Large intestine (tissue), 3 donors: Measurements from ENCODE around the gene COL17A1. TPM values are rescaled to one million over a fixed set of nuclear protein-coding genes. Genes with fewer than 3 reads are reported as not detected.
A peak's percentile ranks its signal among the peaks of the same experiment; 100 is the strongest.

Experiments used
- DNase-seq, 2 donors: peaks; one replicate each; pipeline versions ENCODE4 v3.0.0 to v3.0.0-alpha.2; 2013
- H3K27ac ChIP-seq: one replicate; pipeline ENCODE4 v1.5.1; 2013; ENCODE audit warnings: low read length
- H3K27me3 ChIP-seq: 2 replicates; pipeline ENCODE4 v1.6.1; 2013; ENCODE audit warnings: low read length; ENCODE audit not compliant: control insufficient read depth, insufficient read depth
- H3K36me3 ChIP-seq: 2 replicates; pipeline ENCODE4 v1.6.1; 2013; ENCODE audit warnings: low read length; ENCODE audit not compliant: control insufficient read depth, insufficient read depth
- H3K4me1 ChIP-seq: one replicate; pipeline ENCODE4 v1.6.1; 2013; ENCODE audit warnings: low read length; ENCODE audit not compliant: control insufficient read depth, insufficient read depth
- H3K4me3 ChIP-seq: one replicate; pipeline ENCODE4 v1.5.1; 2013; ENCODE audit warnings: low read length
- H3K9me3 ChIP-seq: one replicate; pipeline ENCODE4 v1.6.1; 2013; ENCODE audit warnings: mild to moderate bottlenecking, low read depth, low read length, moderate library complexity; ENCODE audit not compliant: control insufficient read depth
- WGBS: methylation state at CpG from one replicate; pipeline ENCODE4 v1.1.5; 2013; ENCODE audit warnings: low lambda C conversion rate; ENCODE audit not compliant: insufficient coverage; 5-methylcytosine and 5-hydroxymethylcytosine counted together
- polyA plus RNA-seq: library from polyadenylated mRNA; unstranded; fragments of 120-200 nt; gene quantifications from one replicate; pipeline ENCODE4 v1.2.1, GENCODE V29; 2013

The COL17A1 gene
- polyA plus RNA-seq, 1 donor = 8.8 TPM

DNA sequence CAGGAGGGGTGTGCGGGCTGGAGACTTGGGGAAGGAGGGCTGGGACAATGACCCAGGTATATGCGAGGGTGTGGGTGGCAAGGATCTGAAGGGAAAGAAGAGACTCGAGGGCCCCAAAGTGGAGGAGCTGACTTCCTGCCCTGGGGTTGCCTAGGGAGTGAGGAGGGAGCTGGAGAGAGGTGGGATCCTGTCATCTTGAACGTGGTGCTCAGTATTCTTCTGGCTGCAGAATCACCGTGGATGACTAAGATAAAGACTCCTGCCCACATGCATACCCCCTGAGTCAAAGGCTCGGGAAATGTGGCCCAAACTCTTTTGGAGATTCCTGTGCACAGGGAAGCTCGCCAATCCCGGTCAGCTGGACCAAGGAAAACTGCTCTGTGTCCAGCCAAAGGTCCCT, 31.2 kb downstream of the COL17A1 start:
- H3K4me1 ChIP-seq = peaks cover 50% of the 10 kb centered on the region
- no CpG with 5 or more reads among the region's 8 CpGs for WGBS
- H3K36me3 ChIP-seq = no peaks in the 10 kb centered on the region
- DNase-seq = no peak
- no peaks in the 10 kb centered on the region for H3K27me3 ChIP-seq
- no peak overlapping the region for H3K4me3 ChIP-seq
- peaks cover 6% of the 10 kb centered on the region for H3K9me3 ChIP-seq
- H3K27ac ChIP-seq = no peak overlapping the region

DNA sequence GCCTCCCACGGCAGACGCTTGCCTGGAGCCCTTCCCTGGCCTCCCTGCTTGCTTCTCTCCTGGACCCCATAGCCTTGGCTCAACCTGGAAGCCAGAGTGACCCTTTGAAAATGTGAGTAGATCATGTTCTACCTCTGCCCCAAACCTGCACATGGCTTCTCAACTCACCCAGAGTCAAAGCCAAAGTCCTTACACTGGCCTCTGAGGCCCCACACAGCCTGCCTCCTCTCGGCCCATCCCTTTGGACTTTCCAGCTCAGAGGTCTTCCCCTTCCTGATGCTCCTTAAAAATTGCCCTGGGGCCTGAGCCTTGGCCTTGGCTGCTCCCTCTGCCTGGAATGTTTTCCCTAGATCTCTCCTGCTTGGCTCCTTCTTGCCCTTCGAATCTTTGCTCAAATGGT, 32.5 kb downstream of the COL17A1 start:
- peak overlapping the region; percentile 10 for H3K4me3 ChIP-seq
- DNase-seq = peak; percentile 44 to 73
- H3K27ac ChIP-seq = peak overlapping the region; percentile 87
- no peaks in the 10 kb centered on the region for H3K27me3 ChIP-seq
- no peaks in the 10 kb centered on the region for H3K36me3 ChIP-seq
- H3K9me3 ChIP-seq = peaks cover 6% of the 10 kb centered on the region
- WGBS = 80% methylated on average over 1 of the region's 4 CpGs
- peaks cover 53% of the 10 kb centered on the region for H3K4me1 ChIP-seq

DNA sequence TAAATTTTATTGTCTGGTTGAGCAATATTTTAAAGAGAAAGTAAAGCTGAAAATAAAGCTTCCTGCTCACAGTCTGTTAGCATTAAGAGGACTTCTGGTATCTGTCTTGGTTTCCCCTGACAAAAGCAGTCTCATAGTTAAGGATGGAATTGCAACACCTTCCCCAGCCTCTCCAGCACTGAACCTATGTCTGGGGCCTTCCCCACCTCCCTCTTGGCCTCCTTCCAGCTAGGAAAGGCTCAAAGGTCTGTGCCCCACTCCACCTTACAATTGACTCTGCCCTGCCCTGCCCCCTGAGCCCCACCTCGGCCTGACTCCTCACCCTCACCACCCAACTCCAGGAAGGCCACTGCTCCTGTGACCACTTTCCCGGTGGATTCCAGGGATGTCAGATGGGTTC, 33.2 kb downstream of the COL17A1 start:
- peak; percentile 96 to 99 for DNase-seq
- Histone ChIP-seq H3K4me3 (no peak overlapping the region), H3K27me3 (no peaks in the 10 kb centered on the region), H3K27ac (peak overlapping the region; percentile 87), H3K9me3 (peaks cover 6% of the 10 kb centered on the region), H3K36me3 (no peaks in the 10 kb centered on the region), H3K4me1 (peaks cover 53% of the 10 kb centered on the region)
- no CpG with 5 or more reads among the region's 2 CpGs for WGBS

DNA sequence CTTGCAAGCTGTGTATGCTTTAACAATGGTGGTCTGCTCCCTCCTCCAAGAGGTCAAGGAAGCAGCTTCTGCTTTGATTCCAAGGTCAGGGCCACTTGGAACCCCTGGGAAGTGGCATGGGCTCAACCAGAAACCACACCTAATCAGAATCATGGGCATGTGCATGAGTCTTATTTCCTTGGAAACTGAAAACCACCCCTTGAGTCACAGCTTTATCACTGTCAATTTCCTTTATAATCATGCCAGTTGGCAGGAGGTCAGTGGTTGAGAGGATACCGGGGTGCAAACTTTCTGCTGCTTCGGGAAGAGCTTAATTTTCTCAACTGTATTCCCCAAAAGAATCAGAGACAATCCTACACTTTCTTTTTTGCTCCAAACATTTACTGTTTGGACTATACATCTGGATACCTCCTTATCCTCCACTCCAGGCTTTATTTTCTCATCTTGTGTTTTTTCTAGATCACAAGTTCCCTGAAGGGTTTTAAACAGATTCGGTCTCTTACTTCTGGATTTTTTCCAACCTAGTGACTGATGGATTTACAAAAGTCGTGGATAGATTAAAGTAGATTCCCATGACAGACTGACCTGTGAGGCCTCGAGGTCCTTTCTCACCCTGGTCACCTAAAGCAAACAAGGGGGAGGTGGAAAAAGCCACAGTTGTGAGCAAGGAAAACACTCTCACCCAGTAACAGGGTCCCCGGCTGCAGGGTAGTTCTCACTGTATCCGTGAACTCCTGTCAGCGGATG, 36.0 kb downstream of the COL17A1 start:
- H3K9me3 ChIP-seq = peaks cover 6% of the 10 kb centered on the region
- H3K4me3 ChIP-seq = no peak overlapping the region
- no peak overlapping the region for H3K27ac ChIP-seq
- no peaks in the 10 kb centered on the region for H3K27me3 ChIP-seq
- 40% methylated on average over 1 of the region's 8 CpGs for WGBS
- H3K4me1 ChIP-seq = peaks cover 49% of the 10 kb centered on the region
- no peaks in the 10 kb centered on the region for H3K36me3 ChIP-seq
- DNase-seq = peak in 1 of 2 donors; percentile 34

DNA sequence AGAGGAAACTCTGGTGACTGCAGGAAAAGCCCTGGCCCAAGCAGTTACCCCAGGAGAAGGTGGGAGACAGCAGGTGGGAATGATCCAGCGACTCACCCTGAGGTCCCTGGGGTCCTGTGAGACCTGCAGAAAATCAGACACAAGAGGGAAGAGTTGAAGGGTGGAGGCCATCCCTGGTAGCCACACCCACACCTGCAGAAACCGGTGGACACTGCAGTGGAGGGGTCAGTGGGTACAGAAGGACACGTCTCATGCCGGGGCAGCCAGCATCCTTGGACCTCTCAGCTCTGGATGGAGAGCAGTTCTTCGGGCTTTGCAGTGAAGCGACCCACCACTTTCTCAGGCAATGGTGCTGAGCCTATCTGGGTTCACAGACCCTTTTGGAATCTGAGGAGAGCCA, 39.0 kb downstream of the COL17A1 start:
- Histone ChIP-seq H3K36me3 (no peaks in the 10 kb centered on the region), H3K4me3 (no peak overlapping the region), H3K27me3 (no peaks in the 10 kb centered on the region), H3K27ac (no peak overlapping the region), H3K4me1 (peaks cover 23% of the 10 kb centered on the region), H3K9me3 (no peaks in the 10 kb centered on the region)
- WGBS = no CpG with 5 or more reads among the region's 6 CpGs
- no peak for DNase-seq

DNA sequence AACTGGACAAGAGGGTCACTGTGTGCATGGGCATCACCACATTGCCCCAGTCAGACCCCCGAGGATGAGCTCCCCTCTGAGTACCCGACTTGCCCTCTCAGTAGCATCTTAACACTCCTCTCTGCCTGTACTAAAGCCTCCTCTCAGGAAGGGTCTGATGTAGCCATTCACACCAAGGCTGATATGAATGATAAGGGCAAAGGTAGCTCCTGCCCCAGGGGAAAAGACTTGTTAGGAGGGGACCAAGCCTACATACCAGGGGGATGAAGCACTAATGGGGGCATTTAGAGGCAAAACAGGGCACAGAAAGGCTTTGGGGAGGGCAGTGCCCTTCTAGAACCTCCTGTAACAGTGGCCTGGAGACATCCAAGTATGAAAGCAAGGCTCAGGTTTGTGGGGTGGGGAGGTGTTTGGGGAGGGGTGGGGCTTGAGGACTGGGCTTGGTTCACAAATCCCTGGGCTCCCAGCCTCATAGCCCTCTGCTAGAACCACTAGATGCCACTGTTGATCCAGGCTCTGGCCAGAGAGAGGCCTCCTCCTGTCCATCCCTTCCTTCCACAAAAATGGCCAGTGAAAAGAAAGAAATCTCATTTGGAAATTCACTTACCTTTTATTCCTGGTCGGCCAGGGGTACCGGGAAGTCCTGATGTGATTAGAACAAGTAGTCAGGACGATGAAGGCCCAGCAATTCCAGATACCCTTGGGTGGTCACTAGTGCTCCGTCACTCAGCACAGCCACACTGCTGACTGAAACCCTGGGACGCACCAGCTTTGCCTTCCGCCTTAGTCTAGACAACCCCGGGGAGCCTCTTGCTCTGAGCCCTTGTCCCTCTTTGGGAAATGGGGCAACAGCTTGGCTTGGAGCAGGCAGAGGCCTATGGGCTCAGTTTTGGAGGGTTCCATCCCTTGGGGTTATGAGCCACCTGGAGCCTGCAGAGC, 40.3 kb downstream of the COL17A1 start:
- DNase-seq = peak; percentile 33
- Histone ChIP-seq H3K4me3 (no peak overlapping the region), H3K36me3 (no peaks in the 10 kb centered on the region), H3K4me1 (peaks cover 12% of the 10 kb centered on the region), H3K27me3 (no peaks in the 10 kb centered on the region), H3K9me3 (no peaks in the 10 kb centered on the region), H3K27ac (no peak overlapping the region)
- WGBS = no CpG with 5 or more reads among the region's 9 CpGs

DNA sequence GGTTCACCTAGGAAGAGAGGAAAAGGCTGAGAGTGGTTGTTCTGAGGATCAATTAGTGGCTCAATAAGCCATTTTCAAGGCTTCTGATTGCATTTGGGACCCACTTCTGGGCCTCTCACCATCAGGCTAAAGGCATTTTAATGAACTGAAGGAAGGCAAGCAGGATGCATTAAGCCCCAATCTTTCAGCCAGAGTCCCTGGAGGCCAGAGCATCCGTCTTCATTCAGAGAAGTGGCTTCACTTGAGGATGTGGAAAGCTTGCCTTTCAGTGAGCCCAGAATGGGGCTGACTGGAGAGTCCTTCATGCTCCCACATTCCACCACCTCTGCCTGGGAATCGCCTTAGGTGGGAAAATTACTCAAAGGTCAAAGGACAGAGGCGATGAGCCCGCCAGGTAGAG, 41.8 kb downstream of the COL17A1 start:
- Histone ChIP-seq H3K4me3 (no peak overlapping the region), H3K27me3 (no peaks in the 10 kb centered on the region), H3K9me3 (no peaks in the 10 kb centered on the region), H3K4me1 (no peaks in the 10 kb centered on the region), H3K36me3 (no peaks in the 10 kb centered on the region), H3K27ac (no peak overlapping the region)
- no CpG with 5 or more reads among the region's 4 CpGs for WGBS
- no peak for DNase-seq

DNA sequence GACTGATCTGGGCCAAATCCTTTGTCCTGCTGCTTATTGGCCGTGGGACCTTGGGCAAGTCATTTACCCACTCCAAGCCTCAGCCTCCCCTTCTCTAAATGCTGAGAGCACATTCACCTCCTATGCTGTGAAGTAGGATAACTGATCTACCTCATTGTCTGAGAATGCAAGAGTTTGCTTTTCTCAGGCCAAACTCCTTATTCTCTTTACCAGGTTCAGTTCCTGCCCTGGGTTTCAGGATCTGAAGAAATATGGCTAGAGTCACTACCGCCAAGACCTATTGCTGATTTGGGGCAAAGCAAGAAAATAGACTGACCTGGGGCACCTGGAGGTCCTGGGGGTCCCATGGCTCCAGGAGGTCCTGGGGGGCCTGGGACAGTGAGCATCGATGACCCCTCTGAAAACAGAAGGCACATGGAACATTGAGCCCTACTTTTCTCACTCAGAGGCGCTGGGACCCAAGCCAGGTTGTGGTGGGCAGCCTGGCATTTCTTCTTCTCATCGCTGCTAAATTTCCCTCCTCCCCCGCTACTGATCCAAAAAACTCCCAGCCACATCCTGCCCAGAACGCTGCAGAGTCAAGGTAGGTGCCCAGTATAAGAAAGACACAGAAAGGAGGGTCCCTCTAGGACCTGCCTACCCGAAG, 42.4 kb downstream of the COL17A1 start:
- Histone ChIP-seq H3K4me1 (no peaks in the 10 kb centered on the region), H3K9me3 (no peaks in the 10 kb centered on the region), H3K4me3 (no peak overlapping the region), H3K27ac (no peak overlapping the region), H3K27me3 (no peaks in the 10 kb centered on the region), H3K36me3 (no peaks in the 10 kb centered on the region)
- no peak for DNase-seq
- WGBS = 80% methylated on average over 1 of the region's 8 CpGs

DNA sequence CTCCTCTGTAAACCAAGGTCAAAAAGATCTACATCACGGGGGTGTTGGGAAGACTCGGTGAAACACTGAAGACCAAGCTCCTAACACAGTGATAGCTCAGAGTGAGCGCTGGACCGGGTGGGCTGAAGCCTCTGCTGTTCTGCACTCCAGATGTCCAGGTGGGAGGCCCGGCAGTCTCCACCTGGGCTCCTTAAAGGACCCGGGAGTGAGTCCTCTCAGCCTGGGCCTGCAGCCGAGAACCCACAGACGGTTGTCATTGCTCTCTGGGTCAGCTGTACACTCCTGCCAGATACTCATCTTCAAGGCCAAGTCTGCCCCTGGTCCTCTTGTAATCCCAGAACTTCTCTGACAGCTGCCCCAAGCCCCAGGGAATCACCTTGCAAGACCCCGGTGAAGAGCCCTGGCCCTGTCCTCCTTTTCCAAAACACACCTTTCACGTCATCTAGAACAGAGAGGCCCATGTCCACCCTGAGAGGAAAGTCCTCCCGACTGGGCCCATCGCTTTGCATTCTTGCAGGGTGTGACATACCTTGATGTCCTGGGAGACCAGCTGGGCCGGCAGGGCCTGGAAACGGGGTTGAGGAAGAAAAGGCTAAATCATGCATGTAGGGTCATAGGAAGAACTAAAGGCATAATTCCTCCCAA, 43.7 kb downstream of the COL17A1 start:
- H3K27ac ChIP-seq = no peak overlapping the region
- no CpG with 5 or more reads among the region's 14 CpGs for WGBS
- H3K9me3 ChIP-seq = no peaks in the 10 kb centered on the region
- H3K4me3 ChIP-seq = no peak overlapping the region
- H3K4me1 ChIP-seq = no peaks in the 10 kb centered on the region
- H3K36me3 ChIP-seq = no peaks in the 10 kb centered on the region
- no peaks in the 10 kb centered on the region for H3K27me3 ChIP-seq
- no peak for DNase-seq
